CD4-positive, alpha-beta T cell treated with Interleukin-10 for 1 hour (primary cell): ENCODE measurements around the gene GPRC6A.
A peak's percentile ranks its signal among the peaks of the same experiment; 100 is the strongest.
"Not testable (repeated sequence)": the region's sequence is repeated elsewhere in the genome, so short reads cannot be mapped to it uniquely, and the experiment has no call there.

Experiments
- DNase-seq: peaks from one replicate; pipeline ENCODE4 v3.0.0-alpha.2; 2020

GPRC6A gene

DNA sequence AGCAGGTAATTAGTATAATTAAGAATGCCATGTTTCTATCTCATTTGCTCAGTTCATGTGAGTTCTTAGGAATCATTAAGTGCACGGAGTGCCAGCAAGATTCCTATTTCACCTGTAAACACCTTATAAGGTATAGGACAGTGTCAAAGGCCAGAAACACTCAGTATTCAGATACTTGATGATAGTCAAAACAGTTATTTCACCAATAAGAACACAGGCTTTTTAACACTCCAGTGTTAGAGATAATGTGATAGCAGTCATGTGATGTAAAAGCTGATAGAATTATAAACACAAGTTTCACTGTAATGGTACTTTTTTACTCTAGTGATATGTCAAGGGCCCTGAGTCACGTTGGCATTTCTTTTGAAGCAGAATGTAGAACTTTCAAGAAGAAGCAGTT lies at the start of gene GPRC6A:
GPRC6A (minus strand) TSS at position 101 of the 400 bp plus-strand sequence; CDS start at position 31, 70 bp downstream.
- no peak for DNase-seq

- no peak for DNase-seq
These were observed 48.9 kb upstream of the GPRC6A start for GRCh38 chr6:116877743-116878142.

DNA sequence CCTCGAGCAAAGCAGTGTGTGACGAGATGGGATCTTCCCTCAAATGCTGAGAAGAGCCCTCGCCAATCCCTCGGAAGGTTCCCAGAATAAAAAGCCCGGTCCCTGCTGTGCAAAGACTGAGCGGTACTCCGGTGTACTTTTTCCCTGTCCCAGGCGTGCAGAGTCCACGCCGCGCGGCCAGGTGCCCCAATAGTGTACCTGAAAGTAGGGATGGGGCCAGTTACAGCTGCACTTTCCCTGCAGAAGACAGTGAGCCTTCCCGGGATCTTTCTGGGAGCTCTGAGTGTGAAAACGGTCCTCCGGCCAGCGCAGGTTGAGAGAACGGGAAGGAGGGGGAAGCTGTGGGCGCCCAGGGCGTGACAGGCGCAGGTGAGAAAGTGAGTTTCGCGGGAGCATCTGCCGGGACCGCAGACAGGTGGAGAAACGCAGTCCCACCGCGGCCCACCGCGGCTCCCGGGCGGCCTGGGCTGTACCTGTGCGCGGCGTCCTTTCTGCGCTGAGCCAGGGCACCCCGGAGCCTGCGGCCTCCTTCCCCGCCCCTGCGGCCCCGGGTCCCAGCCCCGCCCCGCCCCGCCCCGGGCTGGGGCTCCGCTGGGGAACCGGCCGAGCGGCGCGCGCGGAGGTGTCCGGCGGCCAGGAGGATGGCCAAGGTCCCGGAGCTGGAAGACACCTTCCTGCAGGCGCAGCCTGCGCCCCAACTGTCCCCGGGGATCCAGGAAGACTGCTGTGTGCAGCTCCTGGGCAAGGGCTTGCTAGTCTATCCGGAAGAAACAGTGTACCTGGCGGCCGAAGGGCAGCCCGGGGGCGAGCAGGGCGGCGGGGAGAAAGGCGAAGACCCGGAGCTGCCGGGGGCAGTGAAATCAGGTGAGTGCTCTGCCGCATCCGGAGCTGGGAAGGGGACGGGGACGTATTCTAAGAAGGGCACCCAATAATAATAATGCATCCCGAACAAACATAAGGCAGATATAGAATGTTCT lies 48.0 kb upstream of the GPRC6A start, which contains the start of gene RFX6:
RFX6 (plus strand) TSS at position 608 of the 977 bp plus-strand sequence; CDS start at position 642, 34 bp downstream.
- no peak for DNase-seq

GRCh38 chr6:116876107-116876506 lies 47.2 kb upstream of the GPRC6A start:
- no peak for DNase-seq

DNA sequence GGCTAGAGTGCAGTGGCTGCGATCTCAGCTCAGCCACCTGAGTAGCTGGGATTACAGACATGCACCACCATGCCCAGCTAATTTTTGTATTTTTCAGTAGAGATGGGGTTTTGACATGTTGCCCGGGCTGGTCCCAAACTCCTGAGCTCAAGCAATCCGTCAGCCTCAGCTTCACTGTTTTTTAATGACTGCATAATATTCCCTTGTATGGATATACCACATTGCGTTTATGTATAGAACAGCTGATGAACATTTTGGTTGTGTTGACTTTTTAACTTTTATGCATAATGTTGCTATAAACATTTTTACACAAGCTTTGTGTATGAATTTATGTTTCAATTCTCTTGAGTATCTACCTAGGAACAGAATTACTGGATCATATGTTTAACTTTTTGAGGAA lies 43.9 kb upstream of the GPRC6A start:
- no peak for DNase-seq

DNA sequence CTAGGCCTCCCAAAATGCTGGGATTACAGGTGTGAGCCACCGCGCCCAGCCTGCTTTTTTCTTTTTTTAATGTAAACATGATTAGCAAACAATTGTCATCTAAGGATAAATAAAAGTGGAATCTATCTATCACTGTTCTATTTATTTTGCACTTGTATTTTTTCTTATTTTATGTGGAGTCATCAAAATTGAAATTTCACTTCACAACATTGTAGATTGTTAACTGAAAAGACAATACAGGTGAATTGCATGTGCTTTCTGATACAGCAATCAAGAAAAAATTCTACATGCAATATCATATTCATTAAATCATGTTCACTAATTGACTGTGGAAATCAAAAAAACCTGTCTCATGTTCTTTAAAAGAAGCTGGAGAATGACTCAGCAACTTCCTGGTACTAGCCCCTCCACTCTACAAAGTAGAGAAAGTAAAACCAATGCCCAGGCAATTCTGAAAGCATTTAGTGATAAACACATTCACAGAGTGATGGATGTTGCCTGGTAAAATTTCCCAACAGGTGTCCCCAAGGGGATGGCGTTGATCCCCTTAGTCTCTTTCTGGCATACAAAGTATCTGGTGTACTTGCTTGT lies 37.5 kb upstream of the GPRC6A start:
- no peak for DNase-seq

- no peak for DNase-seq
These were observed 30.4 kb upstream of the GPRC6A start for GRCh38 chr6:116859264-116859663.

DNA sequence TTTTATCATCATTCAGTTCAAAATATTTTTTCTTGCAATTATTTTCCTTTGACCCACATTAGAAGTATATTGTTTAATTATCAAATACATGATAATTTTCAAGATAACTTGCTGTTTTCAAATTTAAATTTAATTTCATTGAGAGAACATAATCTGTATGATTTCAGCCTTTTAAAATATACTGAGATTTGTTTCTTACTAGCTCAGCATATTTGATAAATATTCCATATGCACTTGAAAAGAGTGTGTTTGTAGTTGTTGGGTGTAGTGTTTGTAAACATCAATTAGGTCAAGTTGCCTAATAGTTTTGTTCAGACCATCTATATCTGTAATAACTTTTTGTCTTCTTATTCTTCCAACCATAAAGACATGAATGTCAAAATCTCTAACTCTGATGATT lies 29.2 kb upstream of the GPRC6A start:
- no peak for DNase-seq

DNA sequence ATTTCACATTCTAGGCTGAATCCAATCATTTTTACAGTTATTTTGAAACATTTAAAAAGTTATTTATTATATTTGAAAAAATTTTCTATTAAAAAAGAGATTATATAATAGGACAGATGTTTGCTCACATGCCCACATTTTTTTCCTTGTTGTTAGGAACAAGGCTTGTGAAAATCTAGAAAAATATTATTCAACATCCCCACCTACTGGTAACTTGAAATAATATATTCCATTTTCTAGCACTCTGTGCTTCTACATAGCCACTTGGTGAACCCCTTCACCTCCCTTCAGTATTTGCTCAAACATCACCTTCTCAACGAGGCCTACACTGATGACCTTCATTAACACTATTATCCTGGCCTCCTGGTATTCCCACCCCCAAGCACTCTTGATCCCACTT lies 18.3 kb upstream of the GPRC6A start:
- no peak for DNase-seq

DNA sequence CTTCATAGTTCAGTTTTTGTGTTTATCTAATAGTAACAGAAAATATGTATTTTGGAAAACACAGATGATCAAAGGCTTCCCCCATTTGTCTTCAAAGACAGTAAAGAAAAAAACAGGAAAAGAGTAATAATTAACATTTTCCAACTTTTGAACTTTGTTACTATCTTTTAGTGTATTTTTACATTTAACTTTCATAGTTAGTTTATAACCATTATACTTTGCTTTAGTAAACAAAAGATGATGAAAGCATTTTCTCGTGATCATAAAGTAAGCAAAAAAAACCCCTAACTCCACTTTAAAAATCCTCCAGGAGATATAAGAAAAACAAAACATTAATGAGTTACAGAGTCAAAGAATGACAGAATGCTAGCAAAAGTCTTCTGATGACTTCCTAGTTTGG lies 13.6 kb upstream of the GPRC6A start:
- DNase-seq = no peak

DNA sequence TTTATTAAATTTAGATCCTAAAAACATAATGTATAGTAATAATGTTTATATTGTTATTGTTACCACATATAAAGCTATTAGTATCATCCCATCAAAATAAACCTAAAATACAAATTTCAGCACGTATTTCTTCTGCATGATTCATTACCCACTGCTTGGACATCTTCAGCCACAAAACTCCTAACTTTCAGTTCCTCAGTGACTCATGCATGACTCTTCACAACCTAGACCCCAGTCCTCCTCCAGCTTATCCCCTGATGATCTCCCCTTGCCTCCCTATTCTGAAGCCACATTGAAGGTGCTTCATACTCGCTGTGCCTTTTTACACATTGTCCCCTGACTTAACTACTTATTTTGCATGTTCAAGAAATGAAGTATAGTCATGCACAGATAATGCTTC lies 11.2 kb upstream of the GPRC6A start:
- DNase-seq = no peak

GRCh38 chr6:116836606-116837342 lies 7.9 kb upstream of the GPRC6A start:
- no peak for DNase-seq

DNA sequence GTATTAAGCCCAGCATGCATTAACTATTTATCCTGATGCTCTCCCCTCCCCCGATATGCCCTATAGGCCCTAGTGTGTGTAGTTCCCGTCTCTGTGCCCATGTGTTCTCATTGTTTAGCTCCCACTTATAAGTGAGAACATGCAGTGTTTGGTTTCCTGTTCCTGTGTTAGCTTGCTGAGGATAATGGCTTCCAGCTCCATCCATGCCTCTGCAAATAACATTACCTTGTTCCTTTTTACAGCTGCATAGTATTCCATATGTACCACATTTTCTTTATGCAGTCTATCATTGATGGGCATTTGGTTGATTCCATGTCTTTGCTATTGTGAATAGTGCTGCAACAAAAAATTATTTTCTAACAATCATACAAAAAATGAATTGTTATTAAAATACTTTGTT lies 5.6 kb upstream of the GPRC6A start:
- DNase-seq = not testable (repeated sequence)

DNA sequence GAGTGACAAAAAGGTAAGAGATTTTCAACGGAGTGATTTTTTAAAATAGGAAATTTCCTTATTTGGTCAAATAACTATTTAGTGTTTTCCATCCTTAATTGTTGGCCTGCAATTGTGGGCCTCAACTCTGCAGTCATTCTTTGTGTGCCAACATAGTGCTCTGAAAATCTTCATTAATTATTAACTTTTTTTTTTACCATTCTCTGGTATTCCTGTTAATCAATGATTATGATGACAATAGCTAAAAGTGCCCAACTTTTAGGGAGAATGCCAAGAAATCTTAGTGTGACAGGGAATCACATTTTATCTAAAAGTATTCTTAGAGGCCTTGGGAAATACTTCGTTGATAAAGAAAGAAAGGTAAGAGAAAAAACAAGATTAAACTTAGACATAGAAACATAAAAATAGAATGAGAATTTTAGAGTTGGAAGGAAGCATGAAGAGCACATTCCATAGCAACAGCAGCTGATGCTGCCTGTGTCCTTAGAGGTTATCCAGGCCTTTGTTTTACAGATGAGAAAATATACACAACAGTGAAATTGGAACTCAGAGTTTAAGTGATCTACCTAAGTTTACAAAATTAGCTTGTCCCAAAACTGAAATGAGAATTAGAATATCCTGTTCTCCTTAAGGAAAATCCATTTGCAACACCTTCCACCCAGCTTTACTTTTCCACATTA lies 1.2 kb downstream of the GPRC6A start:
- no peak for DNase-seq

GRCh38 chr6:116816336-116816735 lies 12.5 kb downstream of the GPRC6A start:
- not testable (repeated sequence) for DNase-seq

DNA sequence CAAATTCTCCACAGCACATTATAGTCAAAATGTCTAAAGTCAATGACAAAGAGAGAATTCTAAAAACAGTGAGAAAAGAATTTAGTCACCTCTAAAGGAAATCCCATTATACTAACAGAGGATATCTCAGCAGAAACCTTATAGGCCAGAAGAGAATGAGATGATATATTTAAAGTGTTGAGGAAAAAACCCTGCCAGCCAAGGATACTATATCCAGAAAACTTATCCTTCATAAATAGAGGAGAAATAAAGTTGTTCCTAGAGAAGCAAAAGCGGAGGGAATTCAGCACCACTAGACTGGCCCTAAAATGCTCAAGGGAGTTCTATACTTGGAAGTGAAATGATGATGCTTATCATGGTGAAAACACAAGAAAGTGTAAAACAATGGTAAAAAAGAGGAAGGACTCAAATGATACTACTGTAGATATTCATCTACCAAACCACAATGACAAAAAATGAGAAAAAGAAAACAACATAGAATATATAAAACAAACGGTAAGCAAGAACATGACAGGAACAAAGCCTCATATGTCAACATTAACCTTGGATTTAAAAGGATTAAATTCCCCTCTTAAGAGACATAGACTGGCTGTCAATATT lies 16.7 kb downstream of the GPRC6A start:
- DNase-seq = no peak

DNA sequence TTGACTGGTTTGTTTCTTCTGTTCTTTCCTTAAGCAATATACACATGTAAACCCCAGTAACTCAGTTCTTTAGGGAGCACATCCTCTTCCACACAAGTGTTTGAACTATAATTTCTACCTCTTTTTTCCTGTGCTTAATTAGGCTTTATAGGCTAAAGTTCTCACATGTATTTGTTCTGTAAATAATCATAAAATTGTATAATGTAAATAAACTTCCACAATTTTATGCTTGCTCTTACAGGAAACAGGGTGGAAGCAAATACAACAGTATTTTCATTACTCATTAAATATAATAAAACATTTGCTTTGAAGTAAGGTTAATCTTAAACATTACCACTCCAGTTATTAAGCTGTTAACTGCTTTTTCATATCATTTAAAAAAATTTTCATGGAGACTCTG lies 26.9 kb downstream of the GPRC6A start:
- DNase-seq = no peak

- no peak for DNase-seq
These were observed 28.9 kb downstream of the GPRC6A start for GRCh38 chr6:116799945-116800344.

GRCh38 chr6:116797585-116797984 lies 31.3 kb downstream of the GPRC6A start:
- DNase-seq = no peak

GRCh38 chr6:116793224-116793623 lies 35.7 kb downstream of the GPRC6A start:
- no peak for DNase-seq

GRCh38 chr6:116783852-116784251 lies 45.0 kb downstream of the GPRC6A start:
- no peak for DNase-seq

GRCh38 chr6:116779573-116780164 lies 49.2 kb downstream of the GPRC6A start:
- DNase-seq = peak; percentile 6
